Upper lobe of left lung (tissue), 4 donors: ENCODE data around the gene AHRR.

Source experiments
- CTCF ChIP-seq, 6 experiments: fragments of 450-650 bp in 4 of 6; fragments of 200-600 bp in 2 of 6; sonication (generic) in 2 of 6; IDR thresholded peaks; one replicate each; pipeline ENCODE4 v1.5.1; 2016 to 2019; ENCODE audit warnings: antibody characterized with exemption in 6 of 6
- POLR2A ChIP-seq, 4 donors: fragments of 450-650 bp; IDR thresholded peaks; one replicate each; pipeline ENCODE4 v1.5.1; 2016 to 2017; ENCODE audit warnings: antibody characterized with exemption in 4 of 4, mild to moderate bottlenecking in 2 of 4
- POLR2AphosphoS5 ChIP-seq, 2 donors: sonication (generic); formaldehyde crosslinking; IDR thresholded peaks; one replicate each; pipeline ENCODE4 v1.5.1; 2017; ENCODE audit warnings: antibody characterized with exemption in 2 of 2

GRCh38 chr5:395921-396530, 74.5 kb downstream of the AHRR start:
- TF ChIP-seq CTCF (IDR thresholded peaks at IDR 0.05) (no peak), POLR2A (IDR thresholded peaks at IDR 0.05) (no peak), POLR2AphosphoS5 (IDR thresholded peaks at IDR 0.05) (no peak)
